HTR-8/SVneo (cell line): ENCODE measurements around the gene FAM20C.
"Not testable (repeated sequence)": the region's sequence is repeated elsewhere in the genome, so short reads cannot be mapped to it uniquely, and the experiment has no call there.

Source experiments
- DNase-seq: peaks from one replicate; pipeline ENCODE4 v3.0.0; 2011; ENCODE audit warnings: low spot score, mixed read lengths; ENCODE audit not compliant: insufficient read length
- FAIRE-seq: peaks from 2 replicates; lab custom pipeline; 2011; peaks lifted over from hg19 to GRCh38; lab: Jason Lieb, UNC

Gene FAM20C

DNA sequence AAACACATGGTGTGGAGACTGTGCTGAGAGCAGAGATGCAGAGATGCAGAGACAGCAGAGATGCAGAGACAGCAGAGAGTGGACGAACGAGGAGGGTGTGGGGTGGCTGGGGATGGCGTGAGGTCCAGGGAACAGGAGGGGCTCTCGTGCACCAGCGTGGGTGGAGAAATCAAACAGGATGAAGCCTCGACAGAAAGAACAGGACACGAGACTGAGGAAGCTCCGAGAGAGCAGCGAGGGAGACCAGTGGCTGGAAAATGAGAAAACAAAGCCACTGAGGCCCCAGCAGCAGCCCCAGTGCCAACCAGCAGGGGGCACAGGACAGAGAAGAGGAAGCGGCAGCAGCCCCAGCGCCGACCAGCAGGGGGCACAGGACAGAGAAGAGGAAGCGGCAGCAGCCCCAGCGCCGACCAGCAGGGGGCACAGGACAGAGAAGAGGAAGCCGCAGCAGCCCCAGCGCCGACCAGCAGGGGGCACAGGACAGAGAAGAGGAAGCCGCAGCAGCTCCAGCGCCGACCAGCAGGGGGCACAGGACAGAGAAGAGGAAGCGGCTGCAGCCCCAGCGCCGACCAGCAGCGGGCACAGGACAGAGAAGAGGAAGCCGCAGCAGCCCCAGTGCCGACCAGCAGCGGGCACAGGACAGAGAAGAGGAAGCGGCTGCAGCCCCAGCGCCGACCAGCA is 70.4 kb downstream of the FAM20C start:
- not testable (repeated sequence) for FAIRE-seq, DNase-seq

GRCh38 chr7:263483-264351 is 71.3 kb downstream of the FAM20C start:
- FAIRE-seq, DNase-seq: not testable (repeated sequence)

DNA sequence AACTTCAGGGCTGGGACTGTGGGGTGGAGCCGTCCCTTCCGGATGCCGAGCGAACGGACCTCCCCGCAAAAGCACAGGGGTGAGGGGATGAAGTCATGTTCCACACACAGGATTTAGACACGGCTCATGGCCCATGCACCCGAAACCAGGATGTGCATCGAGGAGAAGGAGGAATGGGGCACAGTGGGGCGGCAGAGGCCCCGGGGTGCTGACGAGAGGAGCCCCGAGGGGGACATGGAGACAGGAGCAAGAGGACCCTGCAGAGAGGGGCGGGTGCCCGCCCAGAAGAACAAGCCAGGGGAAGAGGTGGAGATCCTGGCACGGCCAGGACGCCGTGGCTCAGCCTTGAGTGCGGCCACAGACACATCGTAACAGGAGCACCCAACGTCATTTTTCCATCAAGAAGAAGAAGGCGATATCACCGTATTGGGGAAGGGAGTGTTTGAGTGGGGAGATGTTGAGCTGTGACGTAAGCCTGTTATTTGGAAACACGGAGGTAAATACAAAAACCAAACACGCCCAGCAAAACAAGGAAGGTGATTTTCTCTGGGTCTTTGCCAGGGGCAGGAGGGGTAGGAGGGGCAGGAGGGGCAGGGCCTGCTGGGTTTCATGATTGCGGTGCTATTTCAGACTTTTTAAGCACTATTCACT is 72.3 kb downstream of the FAM20C start:
- DNase-seq (no peak), FAIRE-seq (no peak)

DNA sequence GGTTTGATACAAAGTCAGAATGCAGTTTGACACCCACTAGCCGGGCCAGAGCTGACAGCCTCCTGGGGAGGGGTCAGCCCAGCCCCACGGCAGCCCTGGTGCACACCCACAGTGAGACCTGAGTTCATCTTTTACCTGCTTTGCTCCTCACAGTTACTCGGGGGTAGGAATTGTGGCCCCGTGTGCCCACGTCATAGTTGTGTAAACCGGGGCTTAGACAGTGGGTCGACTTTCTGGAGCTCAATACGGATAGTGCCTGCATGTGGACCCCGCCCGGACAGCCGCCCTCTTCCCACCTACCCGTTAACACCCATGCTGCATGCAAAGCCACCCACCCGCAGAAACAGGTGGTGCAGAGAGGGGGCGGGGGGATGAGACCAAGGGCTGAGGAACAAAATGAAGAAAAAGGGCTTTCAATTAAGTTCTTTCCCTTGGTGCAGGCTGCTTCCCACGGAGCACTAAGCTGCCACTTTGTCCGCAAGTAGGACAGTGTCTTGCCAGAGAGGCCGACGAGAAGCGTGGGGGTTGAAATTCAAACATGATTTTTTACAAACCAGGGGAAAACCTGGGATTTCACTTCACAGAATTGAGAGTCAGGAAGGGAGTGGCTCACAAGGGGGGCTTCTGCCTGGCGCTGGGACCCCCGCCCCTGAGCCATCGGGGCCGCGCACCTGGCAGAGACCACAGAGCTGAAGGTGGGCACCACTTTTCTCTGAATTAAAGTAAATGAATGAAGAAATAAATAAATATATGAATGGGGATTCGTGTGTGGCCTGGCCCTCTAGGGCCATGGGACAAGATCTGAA is 73.0 kb downstream of the FAM20C start:
- DNase-seq (no peak), FAIRE-seq (no peak)

- DNase-seq (no peak), FAIRE-seq (no peak)
Observed at GRCh38 chr7:265998-266850, 73.9 kb downstream of the FAM20C start.

GRCh38 chr7:266851-267840 is 74.8 kb downstream of the FAM20C start:
- no peak for DNase-seq
- no peak for FAIRE-seq

- no peak for DNase-seq
- FAIRE-seq, result no peak
Observed at GRCh38 chr7:268991-269390, 76.6 kb downstream of the FAM20C start.

GRCh38 chr7:269721-270120 is 77.3 kb downstream of the FAM20C start:
- FAIRE-seq (no peak), DNase-seq (no peak)

DNA sequence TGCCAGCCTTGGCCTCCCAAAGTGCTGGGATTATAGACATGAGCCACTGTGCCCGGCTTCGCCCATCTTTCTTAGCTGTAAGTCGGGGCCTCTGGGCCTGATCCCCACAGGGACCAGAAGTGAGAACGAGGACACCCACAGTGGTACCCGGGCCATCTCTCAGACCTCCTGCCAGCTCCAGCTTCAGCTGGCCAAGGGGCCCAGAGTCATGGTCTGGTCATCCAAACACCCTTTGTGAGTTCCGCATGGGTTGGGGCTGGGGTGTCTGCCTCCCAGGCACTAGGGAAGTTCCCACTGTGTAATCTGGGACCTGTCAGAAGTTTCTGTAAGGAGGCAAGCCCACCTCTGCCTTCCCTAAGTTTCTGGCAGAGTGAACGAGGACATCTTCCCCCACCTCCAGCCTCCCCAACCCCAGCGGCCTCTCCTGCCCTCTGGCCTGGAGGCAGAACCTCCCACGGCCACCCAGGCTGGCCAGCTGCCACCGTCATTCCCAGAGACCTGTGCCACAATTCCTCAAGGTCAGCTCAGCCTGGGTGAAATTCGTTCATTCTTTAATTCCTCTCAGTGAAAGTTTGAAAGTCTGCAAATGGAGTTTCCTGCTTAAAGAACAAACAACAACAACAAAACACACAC is 78.1 kb downstream of the FAM20C start:
- FAIRE-seq, result no peak

GRCh38 chr7:271266-272107 is 79.1 kb downstream of the FAM20C start:
- FAIRE-seq (no peak), DNase-seq (no peak)

More for the DNA sequence above, 78.1 kb downstream of the FAM20C start:
- DNase-seq, result no peak

GRCh38 chr7:272108-272615 is 79.8 kb downstream of the FAM20C start:
- FAIRE-seq (no peak), DNase-seq (no peak)

GRCh38 chr7:272631-273030 is 80.3 kb downstream of the FAM20C start:
- no peak for FAIRE-seq
- DNase-seq, result no peak

GRCh38 chr7:273327-273726 is 81.0 kb downstream of the FAM20C start:
- FAIRE-seq (no peak), DNase-seq (no peak)

DNA sequence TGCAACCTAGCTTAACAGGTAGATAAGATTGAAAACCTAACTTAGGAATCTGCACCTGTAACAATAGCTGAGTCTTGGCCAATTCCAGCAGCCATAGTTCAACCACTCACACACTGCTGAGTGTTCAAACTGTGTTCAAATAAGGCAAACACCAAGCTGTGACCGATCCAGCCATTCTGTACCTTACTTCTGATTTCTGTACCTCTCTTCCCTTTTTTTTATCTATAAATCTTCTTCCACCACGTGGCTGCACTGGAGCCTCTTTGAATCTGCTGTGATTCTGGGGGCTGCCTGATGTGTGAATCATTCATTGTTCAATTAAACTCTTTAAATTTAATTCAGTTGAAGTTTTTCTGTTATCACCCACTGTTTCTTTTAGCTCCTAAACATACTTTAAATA is 81.9 kb downstream of the FAM20C start:
- FAIRE-seq (no peak), DNase-seq (no peak)

DNA sequence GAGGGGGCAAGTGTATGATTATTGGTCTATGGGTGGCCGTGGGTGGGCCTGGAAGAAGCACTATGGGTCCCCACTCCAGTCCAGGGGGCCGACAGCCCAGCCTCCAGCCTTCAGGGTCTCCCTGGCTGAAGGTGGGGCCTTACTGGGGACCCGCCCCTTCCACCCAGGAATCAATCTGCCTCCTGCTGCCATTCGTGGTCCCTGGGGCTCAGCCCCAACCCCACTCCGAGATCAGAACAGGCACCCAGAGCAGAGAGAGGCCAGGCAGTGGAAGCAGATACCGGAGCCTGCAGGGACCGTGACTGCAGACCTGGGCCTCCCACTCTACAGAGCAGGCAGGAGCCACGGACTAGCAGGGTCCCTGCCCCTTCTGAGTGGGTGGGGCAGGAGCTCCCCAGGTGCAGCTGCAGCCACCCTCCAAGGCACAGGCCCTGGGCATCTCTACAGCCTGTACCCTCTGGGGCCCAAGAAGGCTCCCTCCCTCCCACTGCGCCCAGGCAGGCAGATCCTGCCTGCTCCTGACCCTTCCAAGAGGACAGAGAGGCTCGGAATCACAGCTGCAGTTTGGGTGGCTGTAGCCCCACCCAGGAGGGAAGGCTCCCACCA is 84.0 kb downstream of the FAM20C start:
- FAIRE-seq (no peak), DNase-seq (no peak)

GRCh38 chr7:277228-277627 is 84.9 kb downstream of the FAM20C start:
- no peak for FAIRE-seq
- no peak for DNase-seq
